ENCODE results near the gene MYH15.

DNA sequence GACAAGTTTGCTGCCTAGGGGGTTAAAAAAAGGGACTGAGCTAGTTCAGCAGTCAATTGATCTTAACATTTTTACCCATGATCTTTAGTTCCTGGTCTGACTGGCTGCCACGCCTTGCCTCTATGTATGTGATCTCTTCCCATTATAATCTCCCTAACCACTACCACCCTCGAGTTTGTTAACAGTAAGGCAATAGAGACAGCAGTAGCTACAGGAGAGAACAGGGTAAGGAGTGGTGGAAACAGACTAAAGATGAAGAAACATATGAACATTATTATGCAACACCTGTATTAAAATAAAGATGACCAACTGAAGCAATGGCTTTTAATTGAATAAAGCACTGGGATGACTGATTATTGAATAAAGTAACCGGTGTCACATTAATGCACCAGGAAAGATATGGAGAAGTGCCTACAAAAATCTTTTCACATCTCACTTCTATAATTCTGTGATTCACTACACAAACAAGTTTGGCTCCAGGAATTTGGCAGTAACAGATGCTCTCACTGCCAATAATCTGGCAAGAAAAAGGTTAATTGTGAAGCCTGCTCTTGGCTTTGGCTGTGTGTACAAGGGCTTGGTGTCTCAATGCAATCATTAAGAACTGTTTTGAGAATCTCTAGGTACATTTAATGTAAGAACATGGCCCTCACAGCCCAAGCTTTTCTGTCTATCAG, 118.3 kb downstream of the MYH15 start:
- TF ChIP-seq POLR2A (IDR thresholded peaks at IDR 0.05) = no peak
- no peak for TF ChIP-seq EP300 (IDR thresholded peaks at IDR 0.05)
- TF ChIP-seq, protein P1, sequence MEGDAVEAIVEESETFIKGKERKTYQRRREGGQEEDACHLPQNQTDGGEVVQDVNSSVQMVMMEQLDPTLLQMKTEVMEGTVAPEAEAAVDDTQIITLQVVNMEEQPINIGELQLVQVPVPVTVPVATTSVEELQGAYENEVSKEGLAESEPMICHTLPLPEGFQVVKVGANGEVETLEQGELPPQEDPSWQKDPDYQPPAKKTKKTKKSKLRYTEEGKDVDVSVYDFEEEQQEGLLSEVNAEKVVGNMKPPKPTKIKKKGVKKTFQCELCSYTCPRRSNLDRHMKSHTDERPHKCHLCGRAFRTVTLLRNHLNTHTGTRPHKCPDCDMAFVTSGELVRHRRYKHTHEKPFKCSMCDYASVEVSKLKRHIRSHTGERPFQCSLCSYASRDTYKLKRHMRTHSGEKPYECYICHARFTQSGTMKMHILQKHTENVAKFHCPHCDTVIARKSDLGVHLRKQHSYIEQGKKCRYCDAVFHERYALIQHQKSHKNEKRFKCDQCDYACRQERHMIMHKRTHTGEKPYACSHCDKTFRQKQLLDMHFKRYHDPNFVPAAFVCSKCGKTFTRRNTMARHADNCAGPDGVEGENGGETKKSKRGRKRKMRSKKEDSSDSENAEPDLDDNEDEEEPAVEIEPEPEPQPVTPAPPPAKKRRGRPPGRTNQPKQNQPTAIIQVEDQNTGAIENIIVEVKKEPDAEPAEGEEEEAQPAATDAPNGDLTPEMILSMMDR (IDR thresholded peaks at IDR 0.05) = no peak
- no peak for TF ChIP-seq POLR2AphosphoS5 (IDR thresholded peaks at IDR 0.05)
